AG20443 (cell line): ENCODE results near the gene CD160.
"Not testable (repeated sequence)": the region's sequence is repeated elsewhere in the genome, so short reads cannot be mapped to it uniquely, and the experiment has no call there.

Experiments
- DNase-seq: peaks from one replicate; pipeline ENCODE4 v3.0.0; 2012; ENCODE audit warnings: low spot score, mixed read lengths

CD160 gene, protein sequence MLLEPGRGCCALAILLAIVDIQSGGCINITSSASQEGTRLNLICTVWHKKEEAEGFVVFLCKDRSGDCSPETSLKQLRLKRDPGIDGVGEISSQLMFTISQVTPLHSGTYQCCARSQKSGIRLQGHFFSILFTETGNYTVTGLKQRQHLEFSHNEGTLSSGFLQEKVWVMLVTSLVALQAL

DNA sequence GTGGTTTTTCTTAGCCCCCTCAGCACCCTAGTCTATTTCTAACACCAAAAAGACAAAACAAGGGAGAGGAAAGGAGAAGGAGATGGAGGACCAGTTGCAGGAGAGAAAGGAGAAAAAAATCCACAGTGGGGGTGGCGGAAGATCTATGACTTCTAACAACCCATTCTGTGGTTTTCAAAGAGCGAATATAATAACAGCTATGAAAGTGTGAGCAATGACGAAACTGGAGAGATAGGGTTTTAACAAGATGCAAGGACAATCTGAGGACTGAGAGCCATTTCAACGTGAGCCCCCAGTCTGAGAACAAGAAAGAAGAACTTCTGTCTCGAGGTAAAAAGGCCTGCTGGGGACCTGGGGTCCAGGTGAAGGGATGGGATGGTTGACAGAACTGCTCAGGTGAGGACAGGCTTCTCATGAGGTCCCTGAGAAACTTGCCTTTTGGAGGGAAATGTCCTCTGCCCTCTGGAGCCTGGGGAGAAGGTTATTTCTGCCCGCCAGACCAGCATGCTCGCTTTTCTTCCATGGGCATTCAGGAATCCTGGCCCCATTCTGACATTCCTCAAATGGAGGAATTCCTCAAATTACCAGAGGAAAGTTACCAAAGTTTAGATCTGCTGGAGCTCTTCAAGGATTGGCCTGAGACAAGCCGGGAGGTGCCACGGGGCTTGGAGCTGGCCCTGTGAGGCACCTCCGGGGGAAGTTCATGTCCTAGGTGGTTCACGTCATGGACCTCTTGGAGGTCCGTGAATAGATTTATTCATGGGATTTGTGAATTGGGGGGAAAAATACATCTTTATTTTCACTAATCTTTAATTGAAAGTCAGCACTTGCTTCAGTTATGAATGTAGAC is at the start of gene CD160:
CD160 (plus strand) TSS at position 270 of the 850 bp plus-strand sequence. CDS start 8,829 bp downstream, outside the sequence.
- DNase-seq = no peak

DNA sequence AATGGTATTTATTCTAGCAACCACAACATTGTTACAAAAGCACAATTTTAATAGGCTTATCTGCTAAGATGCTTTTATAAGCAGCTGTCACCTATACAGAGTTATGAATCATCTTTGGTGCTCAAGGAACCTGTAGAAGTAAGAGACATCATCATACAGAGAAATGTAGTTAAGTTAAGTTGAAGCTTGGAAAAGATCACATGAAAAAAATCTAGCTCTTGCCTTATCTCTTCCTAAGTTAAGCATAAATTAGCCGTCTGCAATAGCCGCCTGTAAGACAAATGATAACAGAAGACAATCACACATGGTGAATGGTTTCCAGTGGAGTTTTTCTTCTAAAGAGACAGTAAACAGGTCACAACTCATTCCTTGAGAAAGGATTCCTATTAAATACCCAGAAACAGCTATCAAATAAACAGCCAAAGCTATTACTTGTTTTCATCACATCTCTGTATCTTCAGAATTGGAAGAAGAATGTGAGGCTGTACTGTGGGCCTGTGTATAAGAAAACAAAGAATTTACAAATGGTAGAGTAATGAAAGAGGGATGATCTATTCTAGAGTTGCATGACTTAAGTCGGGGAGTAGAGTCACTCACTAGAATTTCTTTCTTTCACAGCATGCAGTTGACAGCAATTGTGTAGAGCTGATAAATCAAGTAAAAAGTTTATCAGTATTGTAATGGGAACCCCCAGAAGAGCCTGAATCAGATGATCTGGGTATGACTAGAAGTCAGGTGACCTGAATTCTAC is 48.1 kb upstream of the CD160 start:
- DNase-seq = not testable (repeated sequence)

DNA sequence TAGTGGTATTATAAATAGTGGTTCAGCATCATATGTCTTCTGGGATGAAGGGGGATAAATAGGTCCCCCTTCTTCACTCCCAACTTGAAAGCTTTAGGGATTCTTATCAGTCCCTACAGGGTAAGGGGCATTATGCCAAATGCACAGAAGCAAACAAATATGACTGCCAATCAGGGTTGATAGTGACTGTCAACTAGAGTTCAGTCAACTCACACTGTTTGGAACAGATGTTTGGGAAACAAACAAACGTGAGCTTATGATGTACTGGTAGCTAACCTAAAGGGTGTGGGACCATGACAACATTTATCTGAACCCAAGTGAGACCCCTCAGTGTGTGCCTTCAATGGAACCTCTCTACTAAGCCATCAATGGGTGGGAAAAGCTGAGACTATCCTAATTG is 46.1 kb upstream of the CD160 start:
- DNase-seq = not testable (repeated sequence)

DNA sequence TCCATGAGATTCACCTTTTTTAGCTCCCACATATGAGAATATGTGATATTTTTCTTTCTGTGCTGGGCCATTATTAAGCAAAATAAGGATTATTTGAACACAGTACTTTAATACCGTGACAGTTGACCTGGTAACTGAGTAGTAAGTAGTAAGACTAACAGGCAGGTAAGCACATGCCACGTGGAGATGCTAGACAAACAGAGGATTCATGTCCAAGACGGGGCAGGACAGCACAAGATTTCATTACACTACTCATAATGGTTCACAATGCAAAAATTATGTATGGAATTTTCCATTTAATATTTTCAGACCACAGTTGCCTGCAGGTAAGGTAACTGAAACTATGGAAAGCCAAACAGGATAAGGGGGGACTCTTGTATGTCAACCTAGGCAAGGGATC is 34.4 kb upstream of the CD160 start:
- DNase-seq = not testable (repeated sequence)

DNA sequence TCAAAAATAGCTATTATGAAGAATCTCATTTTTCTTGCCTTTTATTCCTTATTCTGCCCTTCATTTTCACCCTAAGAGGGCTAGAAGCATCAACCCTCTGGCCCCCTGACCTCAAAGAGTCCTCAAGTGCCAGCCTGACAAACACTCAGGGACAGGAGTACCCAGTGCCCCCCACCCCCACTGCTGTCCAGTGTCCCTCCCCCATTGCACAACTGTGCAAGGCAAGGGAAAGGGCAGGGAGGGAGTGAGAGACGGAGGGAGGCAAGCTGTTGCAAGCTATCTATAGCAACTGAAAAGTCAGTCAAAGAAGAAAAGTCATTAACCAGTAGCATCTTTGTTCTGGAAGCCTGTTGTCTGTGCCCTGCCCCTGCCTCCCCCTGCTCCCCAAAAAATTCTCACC is 33.2 kb upstream of the CD160 start:
- not testable (repeated sequence) for DNase-seq

DNA sequence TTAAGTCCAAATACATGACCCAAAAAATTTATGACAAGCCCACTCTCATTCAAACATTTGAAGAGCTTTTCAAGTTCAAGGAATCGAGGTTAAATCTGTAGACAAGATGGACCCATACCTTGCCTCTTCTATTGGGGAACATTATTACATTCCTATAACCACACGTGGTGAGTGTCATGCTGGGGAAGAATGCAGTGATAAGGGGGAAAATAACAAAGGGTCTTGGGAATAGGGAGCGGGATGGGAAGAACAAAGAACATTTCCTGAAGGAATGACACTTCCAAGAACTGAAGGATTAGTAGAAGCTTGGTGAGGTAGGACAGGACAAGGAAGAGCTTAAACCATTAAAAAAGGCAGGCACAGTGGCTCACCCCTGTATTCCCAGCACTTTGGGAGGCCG is 31.0 kb upstream of the CD160 start:
- DNase-seq = no peak

DNA sequence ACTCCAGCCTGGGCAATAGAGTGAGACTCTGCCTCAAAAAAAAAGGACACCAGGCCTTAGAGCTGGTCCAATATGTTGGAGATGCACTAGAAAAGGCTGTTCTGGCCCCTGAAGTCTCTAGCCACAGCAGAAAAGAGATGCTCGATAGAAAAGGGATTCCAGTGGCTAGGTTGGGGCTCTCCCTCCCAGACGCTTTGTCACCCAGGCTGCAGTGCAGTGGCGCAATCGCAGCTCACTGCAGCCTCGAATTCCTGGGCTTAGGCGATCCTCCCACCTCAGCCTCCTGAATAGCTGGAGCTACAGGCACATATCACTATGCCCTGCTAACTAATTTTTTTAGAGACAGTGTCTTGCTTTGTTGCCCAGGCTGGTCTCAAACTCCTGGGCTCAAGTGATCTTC is 30.4 kb upstream of the CD160 start:
- DNase-seq = no peak

DNA sequence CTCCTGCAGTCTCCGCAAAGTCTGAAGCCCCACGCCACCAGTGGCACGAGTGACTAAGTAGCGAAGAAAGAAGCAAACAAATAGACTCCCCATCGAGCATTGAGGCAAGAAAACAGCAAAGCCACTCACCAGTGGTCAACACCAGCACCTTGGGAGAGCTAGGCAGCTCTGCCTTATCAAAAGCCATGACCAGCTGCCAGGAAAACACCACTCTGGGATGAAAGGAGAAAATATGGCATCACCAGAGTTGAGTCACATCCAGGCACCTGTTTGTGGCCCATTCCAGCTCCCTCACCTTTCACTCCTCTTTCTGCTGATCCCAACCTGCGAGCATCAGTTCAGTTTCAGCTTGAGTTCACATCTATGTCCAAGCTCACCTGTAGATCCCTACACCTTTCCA is 29.4 kb upstream of the CD160 start:
- DNase-seq = no peak

DNA sequence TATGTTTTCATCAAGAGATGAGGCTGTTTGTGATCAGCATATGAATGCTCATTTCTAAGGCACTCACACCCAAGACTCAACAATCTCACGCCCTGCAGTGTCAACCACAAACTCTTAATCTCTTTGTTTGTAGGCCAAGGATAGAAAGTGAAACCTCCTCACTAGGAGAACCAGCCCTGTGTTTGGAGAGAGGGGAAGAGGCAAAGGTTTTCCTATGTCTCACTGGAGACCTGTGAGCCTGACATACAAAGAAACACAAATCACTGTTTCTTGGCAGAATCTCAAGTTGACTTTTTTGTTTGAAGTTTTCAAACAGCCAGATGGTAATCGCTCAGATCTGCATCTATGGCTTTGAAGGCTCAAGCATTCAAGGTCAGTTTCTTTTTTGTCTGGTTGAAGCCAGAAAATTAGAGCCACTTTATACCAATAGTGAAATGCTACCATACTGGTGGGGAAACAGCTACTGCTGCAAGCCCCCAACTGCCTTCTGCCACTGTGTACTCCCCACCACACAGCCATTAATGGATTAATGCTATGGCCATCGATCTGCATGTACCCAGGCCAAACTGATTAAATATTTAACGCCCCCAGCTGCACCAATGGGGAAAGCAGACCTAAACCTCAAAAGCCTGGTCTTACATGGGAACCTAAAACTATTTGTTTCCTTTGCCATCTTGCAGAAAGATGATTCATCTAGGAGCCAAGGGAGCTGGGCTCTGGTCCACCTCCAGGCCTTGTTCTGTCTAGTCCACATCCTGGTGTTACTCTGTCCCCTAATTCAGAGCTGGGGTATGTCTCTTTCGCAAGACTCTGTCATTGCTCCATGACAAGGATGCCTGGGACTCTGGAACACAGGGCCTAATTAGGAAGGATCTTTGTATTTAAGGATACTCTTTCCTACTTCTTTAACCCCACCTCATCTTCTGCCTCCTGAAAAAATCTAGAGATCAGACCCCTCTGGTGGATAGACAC is 28.4 kb upstream of the CD160 start:
- peak; percentile 83 for DNase-seq

DNA sequence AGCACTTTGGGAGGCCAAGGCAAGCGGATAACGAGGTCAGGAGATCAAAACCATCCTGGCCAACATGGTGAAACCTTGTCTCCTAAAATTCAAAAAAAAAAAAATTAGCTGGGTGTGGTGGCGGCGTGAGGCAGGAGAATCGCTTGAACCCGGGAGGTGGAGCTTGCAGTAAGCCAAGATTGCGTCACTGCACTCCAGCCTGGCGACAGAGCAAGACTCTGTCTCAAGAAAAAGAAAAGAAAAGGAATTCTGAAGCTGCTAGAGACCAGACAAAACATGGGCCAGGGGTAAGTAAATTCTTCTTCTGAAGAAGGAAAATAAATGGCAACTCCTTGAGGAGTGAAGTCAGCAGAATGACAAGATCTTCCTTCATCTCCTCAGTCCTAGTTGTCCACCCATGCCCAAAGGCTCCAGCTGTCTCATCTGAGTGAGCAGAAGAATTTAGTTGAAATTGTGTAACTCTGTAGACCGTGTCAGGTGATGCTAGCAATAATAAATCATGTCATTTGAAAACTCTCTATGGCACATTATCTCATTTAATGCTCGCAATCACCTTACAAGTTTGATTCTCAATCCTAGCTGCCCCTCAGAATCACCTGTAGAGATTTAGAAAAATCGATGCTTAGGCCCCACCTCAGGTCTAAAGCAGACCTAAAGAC is 26.4 kb upstream of the CD160 start:
- no peak for DNase-seq

DNA sequence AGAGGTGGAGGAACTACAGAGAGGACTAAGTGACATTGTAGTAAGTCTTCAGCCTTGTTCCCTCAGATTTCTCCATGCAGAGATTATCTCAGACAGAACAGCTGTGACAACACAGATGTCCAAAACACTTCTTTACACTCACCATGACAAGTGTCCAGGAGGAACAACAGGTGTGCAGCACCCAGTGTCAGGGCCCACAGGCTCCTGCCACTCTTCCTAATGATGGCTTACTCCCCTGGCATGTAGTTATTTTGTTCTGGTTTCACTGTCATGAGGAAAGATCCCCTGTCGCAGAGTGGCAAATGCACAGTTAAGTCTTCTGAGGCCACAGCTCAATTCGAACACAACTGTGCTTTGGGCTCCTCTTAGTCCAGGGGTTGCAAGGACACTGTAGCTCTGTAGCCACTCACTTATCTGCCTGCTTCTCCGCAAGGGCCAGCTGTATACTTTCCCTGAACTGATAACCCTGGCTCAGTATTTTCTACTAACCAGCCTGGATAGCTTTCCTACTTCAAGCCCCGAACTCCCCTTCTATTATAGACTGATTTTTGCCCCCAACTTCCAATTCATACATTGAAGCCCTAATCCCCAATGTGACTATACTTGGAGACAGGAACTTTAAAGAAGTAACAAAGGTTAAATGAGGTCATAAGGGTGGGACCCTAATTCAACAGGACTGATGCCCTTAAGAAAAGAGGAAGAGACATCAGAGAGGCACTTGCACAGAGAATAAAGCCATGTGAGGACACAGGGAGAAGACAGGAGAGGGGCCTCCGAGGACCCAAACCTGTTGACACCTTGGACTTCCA is 23.3 kb upstream of the CD160 start:
- no peak for DNase-seq

DNA sequence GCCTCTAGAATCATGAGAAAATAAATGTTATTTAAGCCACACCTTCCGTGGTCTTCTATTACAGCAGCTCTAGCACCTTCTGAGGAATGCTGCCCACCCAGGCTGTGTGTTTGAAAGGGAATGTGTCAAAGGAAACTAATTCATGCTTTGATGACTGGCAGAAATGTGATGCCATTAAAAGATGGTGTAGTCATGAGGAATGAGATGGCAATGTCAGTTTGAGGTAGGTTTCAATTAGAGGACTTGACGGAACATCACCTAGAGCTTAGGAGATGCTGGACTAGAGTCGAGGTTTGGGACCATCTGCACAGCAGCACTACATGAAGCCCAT is 22.7 kb upstream of the CD160 start:
- DNase-seq = no peak

DNA sequence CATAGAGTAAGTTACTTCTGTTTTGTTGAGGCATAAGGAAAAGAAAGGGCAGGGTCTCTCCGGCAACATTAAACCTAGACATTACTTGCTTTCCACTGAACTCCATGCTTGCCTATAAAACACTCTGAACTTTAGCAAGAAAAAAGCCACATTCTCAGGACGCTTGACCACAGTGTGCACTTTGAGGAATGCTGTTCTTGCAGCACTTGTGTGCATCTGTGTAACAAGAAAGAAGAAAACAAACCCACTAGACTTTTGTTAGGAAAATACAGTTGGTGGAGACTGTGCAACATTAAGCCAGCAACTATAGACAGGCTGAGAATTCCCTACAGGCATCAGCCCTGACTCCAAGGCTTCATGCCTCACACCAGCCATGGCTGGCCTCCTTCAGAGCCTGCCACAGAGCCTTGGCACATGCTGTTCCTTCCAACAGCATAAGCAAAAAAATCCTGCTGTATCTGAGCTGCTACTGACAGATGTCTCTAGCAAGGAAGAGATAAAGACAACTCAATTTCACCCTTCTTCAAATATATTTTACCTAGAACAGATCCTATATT is 17.9 kb upstream of the CD160 start:
- no peak for DNase-seq

DNA sequence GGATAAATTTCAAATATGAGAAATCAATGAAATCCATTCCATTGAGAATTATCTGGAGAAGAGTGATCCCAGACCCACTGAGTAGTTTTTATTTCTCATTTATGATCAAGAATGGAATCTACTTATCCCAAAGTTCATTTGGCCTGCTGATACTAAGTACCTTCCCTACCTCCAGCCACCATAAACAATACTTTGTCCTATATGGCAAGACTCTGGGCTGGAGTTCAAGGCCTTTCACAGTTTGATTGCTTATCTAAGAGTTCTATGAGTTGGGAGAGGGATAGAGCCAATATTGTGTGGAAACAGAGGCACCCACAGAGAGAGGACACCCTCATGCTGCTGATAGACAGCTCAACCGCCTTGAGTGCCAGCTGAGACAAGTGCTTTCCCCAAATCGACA is 17.2 kb upstream of the CD160 start:
- DNase-seq = no peak

DNA sequence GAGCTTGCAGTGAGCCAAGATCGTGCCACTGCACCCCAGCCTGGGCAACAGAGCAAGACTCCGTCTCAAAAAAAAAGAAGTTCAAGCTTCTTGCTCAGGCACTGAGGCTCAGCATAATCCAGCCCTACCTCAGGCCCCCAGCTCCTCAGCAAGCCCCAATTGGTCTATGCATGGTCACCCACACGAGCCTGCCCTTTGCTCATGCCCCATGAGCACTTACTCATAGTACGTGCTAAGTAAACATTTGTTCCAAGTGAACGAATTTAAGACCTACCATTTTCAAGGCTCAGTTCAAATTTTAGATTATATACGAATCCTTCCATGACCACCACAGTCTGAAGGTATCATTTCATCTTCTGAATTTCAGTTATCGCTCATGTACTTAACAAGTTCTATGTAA is 16.5 kb upstream of the CD160 start:
- no peak for DNase-seq

DNA sequence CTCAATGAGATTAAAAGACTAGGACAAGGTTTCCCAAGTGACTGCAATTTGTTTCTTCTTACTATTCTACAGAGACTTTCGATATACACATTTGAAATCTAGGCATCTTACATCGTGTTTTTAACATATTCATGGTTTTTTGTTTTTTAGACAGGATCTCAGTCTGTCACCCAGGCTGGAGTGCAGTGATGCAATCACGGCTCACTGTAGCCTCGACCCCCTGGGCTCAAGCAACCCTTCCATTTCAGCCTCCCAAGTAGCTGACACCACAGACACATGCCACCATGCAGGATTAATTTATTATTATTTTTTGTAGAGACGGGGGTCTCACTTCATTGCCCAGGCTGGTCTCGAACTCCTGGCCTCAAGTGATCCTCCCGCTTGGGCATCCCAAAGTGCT is 13.7 kb upstream of the CD160 start:
- no peak for DNase-seq

DNA sequence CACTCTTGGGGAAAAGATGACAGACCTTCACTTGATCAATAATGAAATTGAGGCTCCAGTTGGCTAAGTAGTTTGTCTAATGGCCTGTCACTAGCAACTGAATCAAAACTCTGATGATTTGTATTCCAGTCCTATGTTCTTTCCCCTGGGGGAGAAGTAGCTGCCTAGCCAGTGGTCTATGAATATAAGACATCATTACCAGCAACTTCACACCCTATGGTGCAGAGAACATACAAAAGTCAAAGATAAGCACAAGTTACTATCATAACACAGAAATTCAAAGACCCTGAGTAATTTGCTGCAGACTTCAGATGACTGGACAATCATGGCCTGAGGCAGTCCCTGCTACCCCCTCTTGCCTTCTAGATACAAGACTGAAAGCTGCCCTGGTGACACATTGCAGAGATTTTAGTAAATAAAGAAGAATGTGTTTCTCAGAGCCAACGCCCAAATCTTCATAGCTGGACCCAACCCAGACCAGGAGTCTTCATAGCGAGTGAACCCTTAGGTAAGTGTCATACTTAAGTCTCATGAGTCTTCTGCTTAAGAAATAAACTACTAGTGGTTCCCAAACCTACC is 13.1 kb upstream of the CD160 start:
- peak; percentile 66 for DNase-seq

DNA sequence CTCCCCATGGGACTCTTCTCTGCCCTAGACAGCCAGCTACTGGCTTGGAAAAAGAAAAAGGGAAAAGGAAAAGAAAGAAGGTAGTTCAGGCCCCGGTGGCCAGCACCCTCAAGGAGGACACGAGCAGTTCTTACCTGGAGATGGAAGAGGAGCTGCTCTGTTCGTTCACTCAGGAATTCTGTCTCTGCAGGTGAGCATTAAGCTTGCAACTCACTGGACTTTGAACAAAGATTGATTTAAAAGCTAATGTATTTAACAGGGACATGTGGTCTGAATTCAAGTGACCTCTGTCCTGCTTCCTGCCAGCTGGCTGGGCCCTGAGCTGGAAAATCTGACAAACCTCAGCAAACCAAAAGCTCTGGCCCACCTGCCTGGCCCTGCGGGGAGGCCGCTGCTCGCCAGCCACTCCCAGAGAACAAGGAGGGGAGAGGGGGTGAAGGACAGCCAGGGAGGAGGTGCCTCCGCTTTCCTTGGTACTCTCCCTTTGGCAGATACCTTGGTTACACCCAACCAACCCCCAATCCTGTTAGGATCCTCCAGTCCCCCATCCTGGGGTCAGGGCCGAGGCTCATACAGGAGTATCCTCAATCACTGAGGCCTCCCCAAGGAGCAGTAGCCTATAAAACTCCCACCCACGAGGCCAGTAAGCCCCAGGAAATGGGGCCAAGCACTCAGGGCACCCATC is 12.0 kb upstream of the CD160 start, which contains the start of gene PDZK1:
PDZK1 (minus strand) TSS at position 186 of the 685 bp plus-strand sequence. CDS start 19,347 bp downstream, outside the sequence.
- DNase-seq = no peak

DNA sequence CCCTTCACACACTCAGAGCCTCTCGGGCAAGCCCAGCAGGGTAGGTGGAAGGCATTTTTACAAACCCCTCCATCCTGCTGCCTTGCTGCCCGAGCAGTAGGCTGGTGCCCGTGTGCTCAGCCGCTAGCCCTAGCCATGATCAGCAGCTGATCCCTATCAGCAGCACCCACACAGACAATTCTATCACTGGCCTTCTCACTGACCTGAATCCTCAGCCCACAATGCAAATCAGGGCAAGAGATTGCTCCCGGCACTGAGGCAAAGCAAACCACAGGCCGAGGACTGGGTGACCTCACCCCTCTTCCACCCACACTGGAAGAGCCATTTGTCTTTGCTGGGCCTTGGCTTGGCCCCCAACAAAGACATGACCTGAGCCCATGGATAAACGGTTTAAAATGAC is 11.2 kb upstream of the CD160 start:
- peak; percentile 18 for DNase-seq
